Measurements from ENCODE around the gene PPP2R5C.

The PPP2R5C gene

GRCh38 chr14:101833045-101833444 is 71.5 kb downstream of the PPP2R5C start:
- H3K4me3 ChIP-seq (ENCODE audit: low read length): no peak overlapping the region
- DNase-seq (ENCODE audit: low read depth): no peak
- TF ChIP-seq CTCF (conservative IDR thresholded peaks at IDR 0.05; ENCODE audit: low read length): no peak

GRCh38 chr14:101834397-101834796 is 72.9 kb downstream of the PPP2R5C start:
- TF ChIP-seq CTCF (conservative IDR thresholded peaks at IDR 0.05; ENCODE audit: low read length): no peak
- no peak overlapping the region for H3K4me3 ChIP-seq (ENCODE audit: low read length)
- DNase-seq (ENCODE audit: low read depth): no peak

- peak; percentile 51 for DNase-seq (ENCODE audit: low read depth)
- H3K4me3 ChIP-seq (ENCODE audit: low read length): no peak overlapping the region
- no peak for TF ChIP-seq CTCF (conservative IDR thresholded peaks at IDR 0.05; ENCODE audit: low read length)
These were observed 73.5 kb downstream of the PPP2R5C start for GRCh38 chr14:101834800-101835547.

GRCh38 chr14:101835566-101835965 is 74.1 kb downstream of the PPP2R5C start:
- no peak overlapping the region for H3K4me3 ChIP-seq (ENCODE audit: low read length)
- no peak for DNase-seq (ENCODE audit: low read depth)
- TF ChIP-seq CTCF (conservative IDR thresholded peaks at IDR 0.05; ENCODE audit: low read length): no peak

GRCh38 chr14:101836135-101836534 is 74.6 kb downstream of the PPP2R5C start:
- no peak for DNase-seq (ENCODE audit: low read depth)
- H3K4me3 ChIP-seq (ENCODE audit: low read length): peak overlapping the region; percentile 40
- TF ChIP-seq CTCF (conservative IDR thresholded peaks at IDR 0.05; ENCODE audit: low read length): no peak

- TF ChIP-seq CTCF (conservative IDR thresholded peaks at IDR 0.05; ENCODE audit: low read length): no peak
- no peak overlapping the region for H3K4me3 ChIP-seq (ENCODE audit: low read length)
- DNase-seq (ENCODE audit: low read depth): no peak
These were observed 77.0 kb downstream of the PPP2R5C start for GRCh38 chr14:101838476-101838875.

- no peak for DNase-seq (ENCODE audit: low read depth)
- TF ChIP-seq CTCF (conservative IDR thresholded peaks at IDR 0.05; ENCODE audit: low read length): no peak
- H3K4me3 ChIP-seq (ENCODE audit: low read length): no peak overlapping the region
These were observed 77.7 kb downstream of the PPP2R5C start for GRCh38 chr14:101839236-101839635.
